Thymus (tissue), 14 donors: ENCODE results near the gene GANAB. TPM values are rescaled to one million over a fixed set of nuclear protein-coding genes. Genes with fewer than 3 reads are reported as not detected.
"Not testable (repeated sequence)": the region's sequence is repeated elsewhere in the genome, so short reads cannot be mapped to it uniquely, and the experiment has no call there.

Experiments
- DNase-seq, 9 donors: peaks; one replicate each; pipeline ENCODE4 v3.0.0-alpha.2; 2013; ENCODE audit warnings: low spot score in 9 of 9, low read depth in 6 of 9, missing footprints in 1 of 9
- H3K27ac ChIP-seq, 2 donors: one replicate each; pipeline ENCODE4 v1.5.1; 2013; ENCODE audit warnings: control low read depth in 1 of 2, low read depth in 1 of 2, low read length in 1 of 2, mild to moderate bottlenecking in 1 of 2, moderate library complexity in 1 of 2
- H3K27me3 ChIP-seq, 2 donors: one replicate each; pipeline ENCODE4 v1.5.1; 2013; ENCODE audit warnings: low read length in 1 of 2; ENCODE audit not compliant: control insufficient read depth in 2 of 2, insufficient read depth in 1 of 2
- H3K36me3 ChIP-seq, 2 donors: one replicate each; pipeline ENCODE4 v1.5.1; 2013; ENCODE audit warnings: low read length in 1 of 2, mild to moderate bottlenecking in 1 of 2, moderate library complexity in 1 of 2; ENCODE audit not compliant: control insufficient read depth in 2 of 2, insufficient read depth in 2 of 2
- H3K4me1 ChIP-seq, 2 donors: one replicate each; pipeline ENCODE4 v1.5.1; 2013; ENCODE audit warnings: low read length in 2 of 2; ENCODE audit not compliant: control insufficient read depth in 2 of 2, insufficient read depth in 2 of 2
- H3K4me3 ChIP-seq, 2 donors: one replicate each; pipeline ENCODE4 v1.5.1; 2013; ENCODE audit warnings: low read length in 2 of 2, control low read depth in 1 of 2, mild to moderate bottlenecking in 1 of 2
- H3K9me3 ChIP-seq, 2 donors: one replicate each; pipeline ENCODE4 v1.5.1; 2013; ENCODE audit warnings: low read length in 1 of 2, mild to moderate bottlenecking in 1 of 2; ENCODE audit not compliant: control insufficient read depth in 2 of 2, insufficient read depth in 1 of 2
- WGBS: extraction: QIAGEN DNeasy Blood & Tissue Kit; methylation state at CpG from one replicate; pipeline ENCODE4 v1.1.7; 2013; 5-methylcytosine and 5-hydroxymethylcytosine counted together
- long read RNA-seq, 10 donors: transcript quantifications; one replicate each; lab custom pipeline, GENCODE V29; 2026
- polyA plus RNA-seq: library from polyadenylated mRNA; stranded (reverse); fragments of 200-250 nt; gene quantifications from one replicate; pipeline ENCODE4 v1.2.3, GENCODE V29; 2013
- total RNA-seq: library from RNA; stranded (reverse); fragments of 120-200 nt; gene quantifications from one replicate; pipeline ENCODE4 v1.2.4, GENCODE V29; 2013
- donor health status: healthy.

GANAB gene
- total RNA-seq: 95.9 TPM
- polyA plus RNA-seq: 98.4 TPM
- long read RNA-seq, donor 1: 0 reads
- long read RNA-seq, donor 2: 0 reads
- long read RNA-seq, donor 3, transcript GANAB-202 (24 exons, 3,608 nt): major isoform, 8 of 25 reads
- long read RNA-seq, donor 3, partial matches to known transcripts: 15 of 25 reads
- long read RNA-seq, donor 3, other reads (novel, unspliced or antisense): 0 of 25 reads
- long read RNA-seq, donor 4, partial matches to known transcripts: 62 of 65 reads
- long read RNA-seq, donor 4, other reads (novel, unspliced or antisense): 0 of 65 reads
- long read RNA-seq, donor 5, transcript GANAB-208 (4 exons, 608 nt): minor isoform, 6 of 60 reads
- long read RNA-seq, donor 5, transcript GANAB-202 (24 exons, 3,608 nt): major isoform, 10 of 60 reads
- long read RNA-seq, donor 5, partial matches to known transcripts: 13 of 60 reads
- long read RNA-seq, donor 5, other reads (novel, unspliced or antisense): 28 of 60 reads
- long read RNA-seq, donor 6, partial matches to known transcripts: 10 of 15 reads
- long read RNA-seq, donor 6, other reads (novel, unspliced or antisense): 0 of 15 reads
- long read RNA-seq, donor 7, partial matches to known transcripts: 0 of 8 reads
- long read RNA-seq, donor 7, other reads (novel, unspliced or antisense): 0 of 8 reads
- long read RNA-seq, donor 8, transcript GANAB-202 (24 exons, 3,608 nt): major isoform, 6 of 8 reads
- long read RNA-seq, donor 8, partial matches to known transcripts: 0 of 8 reads
- long read RNA-seq, donor 8, other reads (novel, unspliced or antisense): 0 of 8 reads
- long read RNA-seq, donor 9, partial matches to known transcripts: 0 of 6 reads
- long read RNA-seq, donor 9, other reads (novel, unspliced or antisense): 0 of 6 reads
- long read RNA-seq, donor 10, partial matches to known transcripts: 11 of 18 reads
- long read RNA-seq, donor 10, other reads (novel, unspliced or antisense): 0 of 18 reads

GRCh38 chr11:62645946-62646824 lies at the start of gene GANAB:
Gene GANAB, minus strand, starts transcription at chr11:62646613. Its CDS starts 14 bp downstream, at chr11:62646599.
- peaks cover 9 to 27% of the 10 kb centered on the region in 2 donors for H3K4me1 ChIP-seq
- no peaks in the 10 kb centered on the region for H3K9me3 ChIP-seq

GRCh38 chr11:62694455-62695167 lies 48.2 kb upstream of the GANAB start:
- Histone ChIP-seq H3K27ac (no peak overlapping the region), H3K4me1 (no peaks in the 10 kb centered on the region), H3K9me3 (no peaks in the 10 kb centered on the region), H3K4me3 (no peak overlapping the region), H3K27me3 (peaks cover 0 to 2% of the 10 kb centered on the region in 2 donors), H3K36me3 (peaks cover 38 to 43% of the 10 kb centered on the region in 2 donors)
- WGBS: 71% methylated on average over 14 of the region's 14 CpGs
- peak in 7 of 9 donors; percentile 41 to 85 (median 73) for DNase-seq

More at GRCh38 chr11:62645946-62646824, at the start of gene GANAB:
- peak; percentile 90 to 99 (median 97) for DNase-seq
- under 1% methylated on average over 73 of the region's 73 CpGs for WGBS
- no peaks in the 10 kb centered on the region for H3K27me3 ChIP-seq
- peak within 1 kb of the TSS; percentile 81 to 89 for H3K27ac ChIP-seq
- H3K4me3 ChIP-seq: peak within 1 kb of the TSS; percentile 68 to 100
- peaks cover 20 to 42% of the 10 kb centered on the region in 2 donors for H3K36me3 ChIP-seq

- H3K4me1 ChIP-seq, DNase-seq, H3K9me3 ChIP-seq, H3K27ac ChIP-seq, H3K4me3 ChIP-seq: not testable (repeated sequence)
- H3K27me3 ChIP-seq: peaks cover 3 to 12% of the 10 kb centered on the region in 2 donors
- peaks cover 40 to 44% of the 10 kb centered on the region in 2 donors for H3K36me3 ChIP-seq
- 75% methylated on average over 4 of the region's 4 CpGs for WGBS
Observed at GRCh38 chr11:62693624-62694023, 47.2 kb upstream of the GANAB start.

GRCh38 chr11:62689421-62690183 lies 43.2 kb upstream of the GANAB start, which contains the start of gene LRRN4CL:
Gene LRRN4CL, minus strand, starts transcription at chr11:62689530. Its CDS starts 1,022 bp downstream, at chr11:62688508.
- 95% methylated on average over 11 of the region's 11 CpGs for WGBS
- peaks cover 0 to 4% of the 10 kb centered on the region in 2 donors for H3K4me1 ChIP-seq
- H3K4me3 ChIP-seq: no peak within 1 kb of the TSS
- H3K9me3 ChIP-seq: no peaks in the 10 kb centered on the region
- no peak within 1 kb of the TSS for H3K27ac ChIP-seq
- DNase-seq: no peak
- peaks cover 40 to 44% of the 10 kb centered on the region in 2 donors for H3K36me3 ChIP-seq
- H3K27me3 ChIP-seq: peaks cover 18 to 34% of the 10 kb centered on the region in 2 donors

- peaks cover 0 to 4% of the 10 kb centered on the region in 2 donors for H3K4me1 ChIP-seq
- peaks cover 18 to 34% of the 10 kb centered on the region in 2 donors for H3K27me3 ChIP-seq
- H3K4me3 ChIP-seq: no peak overlapping the region
- no peak for DNase-seq
- 90% methylated on average over 1 of the region's 1 CpG for WGBS
- no peaks in the 10 kb centered on the region for H3K9me3 ChIP-seq
- peaks cover 39% of the 10 kb centered on the region in 2 donors for H3K36me3 ChIP-seq
- no peak overlapping the region for H3K27ac ChIP-seq
Observed at GRCh38 chr11:62688491-62688890, 42.1 kb upstream of the GANAB start.

- H3K27me3 ChIP-seq: peaks cover 18 to 34% of the 10 kb centered on the region in 2 donors
- no peak for DNase-seq
- 38% methylated on average over 74 of the region's 74 CpGs for WGBS
- no peak overlapping the region for H3K4me3 ChIP-seq
- H3K4me1 ChIP-seq: peaks cover 0 to 4% of the 10 kb centered on the region in 2 donors
- peaks cover 31% of the 10 kb centered on the region in 2 donors for H3K36me3 ChIP-seq
- no peaks in the 10 kb centered on the region for H3K9me3 ChIP-seq
- no peak overlapping the region for H3K27ac ChIP-seq
Observed at GRCh38 chr11:62687508-62688396, 41.3 kb upstream of the GANAB start.

- Histone ChIP-seq H3K36me3 (peaks cover 2 to 4% of the 10 kb centered on the region in 2 donors), H3K27me3 (peaks cover 5 to 12% of the 10 kb centered on the region in 2 donors), H3K9me3 (no peaks in the 10 kb centered on the region), H3K27ac (no peak overlapping the region), H3K4me1 (peaks cover 7 to 21% of the 10 kb centered on the region in 2 donors), H3K4me3 (no peak overlapping the region)
- 97% methylated on average over 7 of the region's 7 CpGs for WGBS
- DNase-seq: no peak
Observed at GRCh38 chr11:62682518-62682917, 36.1 kb upstream of the GANAB start.
